Stomach (tissue), 4 donors: Measurements from ENCODE around the gene FAIM2.
A peak's percentile ranks its signal among the peaks of the same experiment; 100 is the strongest.

Experiments
- CTCF ChIP-seq, 7 experiments: fragments of 450-650 bp in 4 of 7; fragments of 200-600 bp in 3 of 7; sonication (generic) in 3 of 7; IDR thresholded peaks; one replicate each; pipeline ENCODE4 v1.5.1; 2016 to 2019; ENCODE audit warnings: antibody characterized with exemption in 7 of 7, control low read depth in 2 of 7, mild to moderate bottlenecking in 1 of 7
- POLR2A ChIP-seq, 4 donors: fragments of 450-650 bp; IDR thresholded peaks; one replicate each; pipeline ENCODE4 v1.6.1; 2016; ENCODE audit warnings: antibody characterized with exemption in 4 of 4, control low read depth in 2 of 4, mild to moderate bottlenecking in 1 of 4, moderate library complexity in 1 of 4
- POLR2AphosphoS5 ChIP-seq, 3 donors: sonication (generic); formaldehyde crosslinking; IDR thresholded peaks; one replicate each; pipeline ENCODE4 v1.6.1; 2016; ENCODE audit warnings: antibody characterized with exemption in 3 of 3

GRCh38 chr12:49866859-49867569 is 36.7 kb downstream of the FAIM2 start:
- TF ChIP-seq CTCF (IDR thresholded peaks at IDR 0.05) (peak in 6 of 7 experiments; percentile 50 to 99 (median 98)), POLR2A (IDR thresholded peaks at IDR 0.05) (no peak), POLR2AphosphoS5 (IDR thresholded peaks at IDR 0.05) (peak in 1 of 3 donors; percentile 34)
